NCI-H128 (cell line): Measurements from ENCODE around the gene PDXDC1.
"Not testable (repeated sequence)": the region's sequence is repeated elsewhere in the genome, so short reads cannot be mapped to it uniquely, and the experiment has no call there.

Source experiments
- DNase-seq: peaks from one replicate; lab custom pipeline; 2025; ENCODE audit not compliant: unreplicated experiment; lab: John Stamatoyannopoulos, UW

The PDXDC1 gene

GRCh38 chr16:15149260-15149659, 174.4 kb downstream of the PDXDC1 start:
- not testable (repeated sequence) for DNase-seq

GRCh38 chr16:15154005-15154404, 179.2 kb downstream of the PDXDC1 start:
- not testable (repeated sequence) for DNase-seq

- not testable (repeated sequence) for DNase-seq
Measured at GRCh38 chr16:15154650-15155562, 180.1 kb downstream of the PDXDC1 start.

- DNase-seq, result not testable (repeated sequence)
Measured at GRCh38 chr16:15157644-15158043, 182.8 kb downstream of the PDXDC1 start.

GRCh38 chr16:15159671-15160070, 184.8 kb downstream of the PDXDC1 start:
- DNase-seq, result not testable (repeated sequence)

- DNase-seq, result not testable (repeated sequence)
Measured at GRCh38 chr16:15160571-15160970, 185.7 kb downstream of the PDXDC1 start.

- DNase-seq, result not testable (repeated sequence)
Measured at GRCh38 chr16:15163055-15163454, 188.2 kb downstream of the PDXDC1 start.

- DNase-seq, result not testable (repeated sequence)
Measured at GRCh38 chr16:15166177-15166576, 191.4 kb downstream of the PDXDC1 start.

- not testable (repeated sequence) for DNase-seq
Measured at GRCh38 chr16:15168303-15168702, 193.5 kb downstream of the PDXDC1 start.

- not testable (repeated sequence) for DNase-seq
Measured at GRCh38 chr16:15168953-15169652, 194.3 kb downstream of the PDXDC1 start.

- DNase-seq, result not testable (repeated sequence)
Measured at GRCh38 chr16:15179909-15180308, 205.1 kb downstream of the PDXDC1 start.

GRCh38 chr16:15180946-15181345, 206.1 kb downstream of the PDXDC1 start:
- not testable (repeated sequence) for DNase-seq

GRCh38 chr16:15184000-15184399, 209.2 kb downstream of the PDXDC1 start:
- DNase-seq, result not testable (repeated sequence)
